MCF 10A (cell line): ENCODE measurements around the gene TNRC6B. TPM values are rescaled to one million over a fixed set of nuclear protein-coding genes. Genes with fewer than 3 reads are reported as not detected.

Experiments used
- BruUV-seq: library from RNA; stranded (reverse); fragments of 400-500 nt; replicated peaks from 2 replicates; lab custom pipeline; 2021; lab: Mats Ljungman, UMichigan
- CTCF ChIA-PET: fragments of 300-600 bp; sonication (Branson Sonifier 250); formaldehyde crosslinking; extraction: SDS; loops from one replicate; lab custom pipeline; 2021; ENCODE audit warnings: antibody characterized with exemption, inconsistent platforms; lab: Yijun Ruan, JAX
- POLR2A ChIA-PET: fragments of 300-600, 350-650 bp; sonication (Branson Sonifier 250); formaldehyde crosslinking; extraction: SDS; loops from one replicate; lab custom pipeline; 2020; ENCODE audit warnings: antibody characterized with exemption, inconsistent platforms; lab: Yijun Ruan, JAX
- DNase-seq: peaks from one replicate; pipeline ENCODE4 v3.0.0-alpha.2; 2018; ENCODE audit not compliant: unreplicated experiment
- H3K27ac Mint-ChIP-seq: one replicate; pipeline ENCODE4 v1.8.0; 2022; ENCODE audit warnings: mild to moderate bottlenecking, low read depth, mixed read lengths; ENCODE audit not compliant: unreplicated experiment
- H3K27me3 Mint-ChIP-seq: one replicate; pipeline ENCODE4 v1.8.0; 2022; ENCODE audit warnings: mixed read lengths; ENCODE audit not compliant: insufficient read depth, unreplicated experiment
- H3K36me3 Mint-ChIP-seq: one replicate; pipeline ENCODE4 v1.8.0; 2022; ENCODE audit warnings: mild to moderate bottlenecking, moderate library complexity, mixed read lengths; ENCODE audit not compliant: insufficient read depth, unreplicated experiment
- H3K4me1 Mint-ChIP-seq: one replicate; pipeline ENCODE4 v1.8.0; 2022; ENCODE audit warnings: mixed read lengths; ENCODE audit not compliant: insufficient read depth, unreplicated experiment
- H3K4me3 Mint-ChIP-seq: one replicate; pipeline ENCODE4 v1.8.0; 2022; ENCODE audit warnings: mild to moderate bottlenecking, moderate library complexity, mixed read lengths; ENCODE audit not compliant: unreplicated experiment
- H3K9me3 Mint-ChIP-seq: one replicate; pipeline ENCODE4 v1.8.0; 2022; ENCODE audit warnings: mixed read lengths; ENCODE audit not compliant: unreplicated experiment
- CTCF ChIP-seq: fragments of 200-600 bp; IDR thresholded peaks from one replicate; pipeline ENCODE4 v1.8.0; 2022; ENCODE audit warnings: antibody characterized with exemption, mild to moderate bottlenecking; ENCODE audit not compliant: unreplicated experiment
- intact Hi-C: fragments of 100-400 bp; cut with micrococcal nuclease; formaldehyde crosslinking; loops from 2 replicates; pipeline ENCODE4 v1.14.1; 2022
- total RNA-seq: library from RNA; stranded (reverse); gene quantifications from 2 replicates; pipeline ENCODE4 v1.2.3, GENCODE V29; 2022

TNRC6B gene
- total RNA-seq, 1 experiment from 2014 or later, result 27.1 TPM

- no peak overlapping the region for H3K4me3 Mint-ChIP-seq
- no peaks in the 10 kb centered on the region for H3K27me3 Mint-ChIP-seq
- POLR2A ChIA-PET, result interaction anchor here (0.6 to 2.6 kb wide), 3 partner anchors 20 to 791 kb away, joined by 3 to 13 read pairs (median 5); no protein-coding TSS in a partner anchor
- no peak for TF ChIP-seq CTCF
- BruUV-seq, result no TSS peak
- CTCF ChIA-PET, result no interaction called here
- H3K9me3 Mint-ChIP-seq, result no peaks in the 10 kb centered on the region
- DNase-seq, result no peak
- H3K36me3 Mint-ChIP-seq, result peaks cover 66% of the 10 kb centered on the region
- no peak overlapping the region for H3K27ac Mint-ChIP-seq
- H3K4me1 Mint-ChIP-seq, result no peaks in the 10 kb centered on the region
- intact Hi-C loops, result no loop called here
These were observed 147.6 kb downstream of the TNRC6B start for GRCh38 chr22:40325315-40325714.

DNA sequence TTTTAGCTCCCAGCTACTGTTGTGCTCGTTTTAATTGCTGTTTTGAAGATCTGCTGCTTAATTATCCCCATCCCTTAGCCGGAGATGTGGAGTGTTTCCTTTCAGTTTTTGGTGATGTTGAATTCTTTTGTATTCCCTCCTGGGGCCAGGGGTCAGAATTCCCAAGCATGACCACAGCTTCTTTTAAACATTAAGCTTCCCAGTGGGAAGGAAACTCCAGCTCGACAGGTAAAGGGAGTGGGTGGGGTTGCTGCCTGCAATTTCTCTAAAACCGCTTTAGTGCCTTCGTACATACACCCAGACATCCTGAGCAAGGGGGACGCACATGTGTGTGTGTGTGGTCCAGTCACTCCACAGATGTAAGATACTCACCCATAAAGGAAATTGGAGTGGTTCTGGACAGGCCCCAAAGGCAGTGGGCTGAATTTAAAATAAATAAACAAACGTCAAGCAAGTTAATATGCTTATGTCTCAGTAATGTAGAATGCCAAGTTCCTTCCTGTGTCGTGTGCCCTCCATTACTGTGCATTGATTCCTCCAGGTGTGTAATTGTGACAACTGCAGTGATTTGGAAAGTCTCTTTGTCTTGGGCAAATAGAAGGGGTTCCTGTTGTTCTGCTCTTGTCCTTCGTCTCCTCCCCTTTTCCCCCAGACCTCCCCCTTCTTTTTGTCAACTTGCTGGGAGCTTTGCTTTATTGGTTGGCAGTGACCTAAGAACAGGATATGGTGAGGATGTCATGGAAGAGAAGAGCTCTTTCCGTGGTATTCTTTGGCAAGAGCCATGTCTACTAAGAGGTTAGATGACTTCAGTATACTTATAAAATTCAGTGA lies 149.4 kb downstream of the TNRC6B start:
- no peaks in the 10 kb centered on the region for H3K27me3 Mint-ChIP-seq
- intact Hi-C loops, result no loop called here
- ChIA-PET CTCF (interaction anchor here (0.6 to 0.9 kb wide), 2 partner anchors 14 to 18 kb away, joined by 3 read pairs; no protein-coding TSS in a partner anchor), POLR2A (interaction anchor here (0.5 to 2.6 kb wide), 3 partner anchors 9 to 18 kb away, joined by 3 to 13 read pairs (median 4); no protein-coding TSS in a partner anchor)
- TF ChIP-seq CTCF, result no peak
- no peaks in the 10 kb centered on the region for H3K4me1 Mint-ChIP-seq
- peaks cover 66% of the 10 kb centered on the region for H3K36me3 Mint-ChIP-seq
- no TSS peak for BruUV-seq
- H3K4me3 Mint-ChIP-seq, result no peak overlapping the region
- H3K9me3 Mint-ChIP-seq, result no peaks in the 10 kb centered on the region
- no peak overlapping the region for H3K27ac Mint-ChIP-seq
- DNase-seq, result no peak

GRCh38 chr22:40328546-40329456 lies 151.1 kb downstream of the TNRC6B start:
- intact Hi-C loops, result no loop called here
- no peaks in the 10 kb centered on the region for H3K27me3 Mint-ChIP-seq
- no peaks in the 10 kb centered on the region for H3K9me3 Mint-ChIP-seq
- no peak overlapping the region for H3K27ac Mint-ChIP-seq
- no peak overlapping the region for H3K4me3 Mint-ChIP-seq
- CTCF ChIA-PET, result interaction anchor here (0.5 to 0.6 kb wide), 2 partner anchors 769 to 980 kb away, joined by 3 read pairs; no protein-coding TSS in a partner anchor
- TF ChIP-seq CTCF, result no peak
- DNase-seq, result no peak
- no TSS peak for BruUV-seq
- POLR2A ChIA-PET, result interaction anchor here (1.1 to 1.5 kb wide), 2 partner anchors 10 to 12 kb away, joined by 3 to 4 read pairs; no protein-coding TSS in a partner anchor
- H3K36me3 Mint-ChIP-seq, result peaks cover 60% of the 10 kb centered on the region
- H3K4me1 Mint-ChIP-seq, result no peaks in the 10 kb centered on the region
